Nephron progenitor cell (in vitro differentiated cells): ENCODE results near the gene SLC6A5.

Experiments
- DNase-seq: peaks from one replicate; pipeline ENCODE4 v3.0.0; 2021
- H3K27ac Mint-ChIP-seq: 2 replicates; pipeline ENCODE4 v1.8.0; 2021; ENCODE audit warnings: mild to moderate bottlenecking, moderate library complexity, mixed read lengths
- H3K27me3 Mint-ChIP-seq: 2 replicates; pipeline ENCODE4 v1.8.0; 2021; ENCODE audit warnings: mild to moderate bottlenecking, low read depth, mixed read lengths; ENCODE audit not compliant: poor library complexity
- H3K36me3 Mint-ChIP-seq: 2 replicates; pipeline ENCODE4 v1.8.0; 2021; ENCODE audit warnings: low read depth, mixed read lengths
- H3K4me1 Mint-ChIP-seq: 2 replicates; pipeline ENCODE4 v1.8.0; 2021; ENCODE audit warnings: mixed read lengths
- H3K4me3 Mint-ChIP-seq: 2 replicates; pipeline ENCODE4 v1.8.0; 2021; ENCODE audit warnings: mild to moderate bottlenecking, moderate library complexity, mixed read lengths
- H3K9me3 Mint-ChIP-seq: 2 replicates; pipeline ENCODE4 v1.8.0; 2021; ENCODE audit warnings: mild to moderate bottlenecking, moderate library complexity, mixed read lengths
- TF ChIP-seq, protein P1 (sequence below): fragments of 200-600 bp; sonication (generic); IDR thresholded peaks from 2 replicates; pipeline ENCODE4 v1.5.0; 2021; ENCODE audit warnings: antibody characterized with exemption

SLC6A5 gene

DNA sequence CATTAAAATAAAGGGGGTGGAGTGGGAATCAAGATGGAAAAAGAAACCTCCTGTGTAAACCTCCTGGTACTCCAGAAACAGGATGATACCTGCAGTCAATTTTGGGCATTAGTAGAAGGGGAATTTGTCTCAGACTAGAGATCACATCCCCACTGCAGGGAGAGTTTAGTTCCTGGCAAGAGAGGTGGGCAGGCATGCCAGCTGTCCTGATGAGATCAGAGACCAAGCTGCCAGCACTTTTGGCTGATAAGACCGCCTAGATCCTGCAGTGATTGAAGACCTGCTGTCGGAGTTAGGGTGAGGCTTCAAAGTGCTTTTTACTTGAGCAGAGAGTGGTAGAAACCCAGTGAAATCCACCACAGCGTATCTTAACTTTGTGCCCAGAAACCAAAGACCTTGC, 40.3 kb downstream of the SLC6A5 start:
- Mint-ChIP-seq H3K27me3 (peaks cover 12% of the 10 kb centered on the region), H3K36me3 (no peaks in the 10 kb centered on the region), H3K4me1 (no peaks in the 10 kb centered on the region), H3K27ac (no peak overlapping the region), H3K4me3 (no peak overlapping the region), H3K9me3 (peaks cover 6% of the 10 kb centered on the region)
- DNase-seq = no peak
- TF ChIP-seq, protein P1, sequence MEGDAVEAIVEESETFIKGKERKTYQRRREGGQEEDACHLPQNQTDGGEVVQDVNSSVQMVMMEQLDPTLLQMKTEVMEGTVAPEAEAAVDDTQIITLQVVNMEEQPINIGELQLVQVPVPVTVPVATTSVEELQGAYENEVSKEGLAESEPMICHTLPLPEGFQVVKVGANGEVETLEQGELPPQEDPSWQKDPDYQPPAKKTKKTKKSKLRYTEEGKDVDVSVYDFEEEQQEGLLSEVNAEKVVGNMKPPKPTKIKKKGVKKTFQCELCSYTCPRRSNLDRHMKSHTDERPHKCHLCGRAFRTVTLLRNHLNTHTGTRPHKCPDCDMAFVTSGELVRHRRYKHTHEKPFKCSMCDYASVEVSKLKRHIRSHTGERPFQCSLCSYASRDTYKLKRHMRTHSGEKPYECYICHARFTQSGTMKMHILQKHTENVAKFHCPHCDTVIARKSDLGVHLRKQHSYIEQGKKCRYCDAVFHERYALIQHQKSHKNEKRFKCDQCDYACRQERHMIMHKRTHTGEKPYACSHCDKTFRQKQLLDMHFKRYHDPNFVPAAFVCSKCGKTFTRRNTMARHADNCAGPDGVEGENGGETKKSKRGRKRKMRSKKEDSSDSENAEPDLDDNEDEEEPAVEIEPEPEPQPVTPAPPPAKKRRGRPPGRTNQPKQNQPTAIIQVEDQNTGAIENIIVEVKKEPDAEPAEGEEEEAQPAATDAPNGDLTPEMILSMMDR = no peak

DNA sequence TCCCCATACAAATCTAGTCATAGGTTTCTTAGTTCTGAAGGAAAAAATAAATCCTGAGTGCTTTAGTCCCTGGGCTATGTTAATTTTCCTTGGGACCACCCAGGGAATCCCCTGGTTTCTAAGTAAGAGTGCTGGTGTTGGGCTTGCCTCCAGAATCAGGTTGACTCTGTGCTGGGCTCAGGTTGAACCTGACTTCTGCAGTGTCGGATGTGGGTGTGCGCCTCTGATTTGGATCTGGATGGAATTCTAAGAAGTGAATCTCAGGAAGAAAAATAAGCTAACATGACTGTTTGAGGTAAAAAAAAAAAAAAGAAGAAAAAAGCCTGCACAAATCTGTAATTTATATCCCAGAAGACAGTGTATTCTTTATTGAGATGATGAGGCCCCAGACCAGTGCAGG, 41.0 kb downstream of the SLC6A5 start:
- peaks cover 6% of the 10 kb centered on the region for H3K9me3 Mint-ChIP-seq
- H3K27ac Mint-ChIP-seq = no peak overlapping the region
- no peaks in the 10 kb centered on the region for H3K4me1 Mint-ChIP-seq
- H3K4me3 Mint-ChIP-seq = no peak overlapping the region
- H3K36me3 Mint-ChIP-seq = no peaks in the 10 kb centered on the region
- TF ChIP-seq, protein P1 = no peak
- H3K27me3 Mint-ChIP-seq = peaks cover 17% of the 10 kb centered on the region
- no peak for DNase-seq

DNA sequence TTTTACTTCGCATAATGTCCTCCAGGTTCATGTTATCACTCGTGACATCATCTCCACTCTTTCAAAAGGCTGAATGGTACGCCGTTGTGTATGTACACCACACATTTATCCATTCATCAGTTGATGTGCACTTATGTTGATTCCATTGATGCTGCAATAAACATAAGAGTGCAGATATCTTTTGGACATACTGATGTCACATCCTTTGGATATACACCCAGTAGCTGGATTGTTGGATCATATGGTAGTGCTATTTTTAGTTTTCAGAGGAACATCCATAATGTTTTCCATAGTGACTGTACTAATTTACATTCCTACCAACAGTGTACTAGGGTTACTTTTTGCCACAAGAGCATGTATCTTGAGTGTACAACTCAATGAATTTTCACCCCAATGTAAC, 45.0 kb downstream of the SLC6A5 start:
- H3K4me1 Mint-ChIP-seq = no peaks in the 10 kb centered on the region

DNA sequence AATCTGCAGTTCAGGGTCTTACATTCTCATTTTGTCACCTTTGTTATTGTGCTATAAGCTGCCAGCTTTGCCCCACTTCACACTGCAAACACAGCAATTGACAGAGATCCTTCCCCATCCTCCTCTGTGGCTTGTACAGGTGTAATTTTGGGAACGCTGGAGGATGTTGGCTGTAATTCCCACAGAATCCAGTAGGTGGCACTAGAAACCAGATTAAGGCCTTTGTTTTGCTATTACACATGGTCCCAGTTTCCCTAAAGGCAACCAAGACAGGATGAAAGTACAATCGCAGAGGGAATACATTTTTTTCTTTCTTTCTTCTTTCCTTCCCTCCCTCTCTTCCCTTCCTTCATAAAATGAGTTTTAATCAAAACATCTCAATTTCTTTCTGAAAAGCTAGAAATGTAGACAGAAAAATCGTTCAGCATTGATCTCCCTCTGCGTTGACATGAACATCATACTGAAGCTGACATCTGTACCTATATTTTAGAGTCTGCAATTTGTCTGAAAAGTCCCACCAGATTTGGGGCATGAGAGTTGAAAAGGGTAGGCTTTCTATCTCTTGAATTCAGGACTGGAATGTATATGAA, 48.7 kb downstream of the SLC6A5 start:
- H3K27me3 Mint-ChIP-seq = peaks cover 9% of the 10 kb centered on the region
- no peaks in the 10 kb centered on the region for H3K36me3 Mint-ChIP-seq
- no peak overlapping the region for H3K27ac Mint-ChIP-seq
- H3K9me3 Mint-ChIP-seq = no peaks in the 10 kb centered on the region
- H3K4me3 Mint-ChIP-seq = no peak overlapping the region
- DNase-seq = peak; percentile 69
- TF ChIP-seq, protein P1 = peak; percentile 93
- H3K4me1 Mint-ChIP-seq = peaks cover 11% of the 10 kb centered on the region

More for the DNA sequence above, 45.0 kb downstream of the SLC6A5 start:
- Mint-ChIP-seq H3K4me3 (no peak overlapping the region), H3K27me3 (peaks cover 9% of the 10 kb centered on the region), H3K36me3 (no peaks in the 10 kb centered on the region), H3K27ac (no peak overlapping the region), H3K9me3 (peaks cover 6% of the 10 kb centered on the region)
- TF ChIP-seq, protein P1 = no peak
- no peak for DNase-seq

DNA sequence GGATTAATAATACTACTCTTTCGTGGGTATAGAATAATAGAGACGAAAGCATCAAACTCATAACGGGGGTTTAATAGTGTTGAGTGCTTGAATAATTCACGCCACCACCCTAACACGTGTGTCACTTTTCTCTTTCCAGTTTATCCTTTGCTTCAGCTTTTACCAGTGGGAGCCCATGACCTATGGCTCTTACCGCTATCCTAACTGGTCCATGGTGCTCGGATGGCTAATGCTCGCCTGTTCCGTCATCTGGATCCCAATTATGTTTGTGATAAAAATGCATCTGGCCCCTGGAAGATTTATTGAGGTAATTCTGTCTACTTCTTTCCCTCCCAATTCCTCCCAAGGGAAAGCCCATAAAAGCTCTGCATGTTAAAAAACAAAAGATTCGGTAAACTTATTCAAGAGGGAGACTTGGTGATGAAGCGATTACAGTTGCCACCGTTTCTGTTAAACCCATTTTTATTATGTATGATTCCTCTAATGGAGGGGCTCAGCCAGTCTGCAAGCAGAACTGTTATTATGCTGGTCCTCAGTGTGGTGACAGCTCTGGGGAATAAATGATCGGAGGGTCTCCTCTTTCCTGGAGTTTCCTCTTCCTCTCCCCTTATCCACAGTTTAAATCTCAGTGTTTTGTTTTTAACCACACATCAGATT, 52.9 kb downstream of the SLC6A5 start:
- H3K4me3 Mint-ChIP-seq = no peak overlapping the region
- peaks cover 24% of the 10 kb centered on the region for H3K27me3 Mint-ChIP-seq
- no peak overlapping the region for H3K27ac Mint-ChIP-seq
- no peak for DNase-seq
- TF ChIP-seq, protein P1 = no peak
- H3K36me3 Mint-ChIP-seq = no peaks in the 10 kb centered on the region
- no peaks in the 10 kb centered on the region for H3K9me3 Mint-ChIP-seq
- peaks cover 11% of the 10 kb centered on the region for H3K4me1 Mint-ChIP-seq

DNA sequence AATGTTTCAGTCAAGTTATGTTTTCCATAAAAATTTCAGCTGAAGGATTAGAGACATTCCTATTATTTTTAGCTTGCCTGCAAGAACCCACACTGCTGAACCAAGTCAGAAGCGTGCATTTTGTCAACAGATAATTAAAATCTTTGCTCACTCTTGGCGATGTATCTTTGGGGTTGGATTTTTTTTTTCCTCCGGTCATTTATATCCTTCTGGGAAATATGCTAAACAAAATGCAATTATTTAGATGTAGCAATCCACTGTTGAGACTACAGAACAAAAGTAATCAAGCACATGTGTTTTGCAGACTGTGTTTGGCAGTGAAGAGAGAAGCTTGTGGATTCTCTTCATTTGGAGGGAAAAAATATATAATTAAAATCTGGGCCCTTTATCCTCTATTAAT, 54.6 kb downstream of the SLC6A5 start:
- H3K4me3 Mint-ChIP-seq = no peak overlapping the region
- no peak for DNase-seq
- H3K9me3 Mint-ChIP-seq = no peaks in the 10 kb centered on the region
- TF ChIP-seq, protein P1 = no peak
- peaks cover 11% of the 10 kb centered on the region for H3K4me1 Mint-ChIP-seq
- no peak overlapping the region for H3K27ac Mint-ChIP-seq
- H3K36me3 Mint-ChIP-seq = no peaks in the 10 kb centered on the region
- H3K27me3 Mint-ChIP-seq = peaks cover 34% of the 10 kb centered on the region
